ENCODE results near the gene MRPL51.
A peak's percentile ranks its signal among the peaks of the same experiment; 100 is the strongest.

The MRPL51 gene

DNA sequence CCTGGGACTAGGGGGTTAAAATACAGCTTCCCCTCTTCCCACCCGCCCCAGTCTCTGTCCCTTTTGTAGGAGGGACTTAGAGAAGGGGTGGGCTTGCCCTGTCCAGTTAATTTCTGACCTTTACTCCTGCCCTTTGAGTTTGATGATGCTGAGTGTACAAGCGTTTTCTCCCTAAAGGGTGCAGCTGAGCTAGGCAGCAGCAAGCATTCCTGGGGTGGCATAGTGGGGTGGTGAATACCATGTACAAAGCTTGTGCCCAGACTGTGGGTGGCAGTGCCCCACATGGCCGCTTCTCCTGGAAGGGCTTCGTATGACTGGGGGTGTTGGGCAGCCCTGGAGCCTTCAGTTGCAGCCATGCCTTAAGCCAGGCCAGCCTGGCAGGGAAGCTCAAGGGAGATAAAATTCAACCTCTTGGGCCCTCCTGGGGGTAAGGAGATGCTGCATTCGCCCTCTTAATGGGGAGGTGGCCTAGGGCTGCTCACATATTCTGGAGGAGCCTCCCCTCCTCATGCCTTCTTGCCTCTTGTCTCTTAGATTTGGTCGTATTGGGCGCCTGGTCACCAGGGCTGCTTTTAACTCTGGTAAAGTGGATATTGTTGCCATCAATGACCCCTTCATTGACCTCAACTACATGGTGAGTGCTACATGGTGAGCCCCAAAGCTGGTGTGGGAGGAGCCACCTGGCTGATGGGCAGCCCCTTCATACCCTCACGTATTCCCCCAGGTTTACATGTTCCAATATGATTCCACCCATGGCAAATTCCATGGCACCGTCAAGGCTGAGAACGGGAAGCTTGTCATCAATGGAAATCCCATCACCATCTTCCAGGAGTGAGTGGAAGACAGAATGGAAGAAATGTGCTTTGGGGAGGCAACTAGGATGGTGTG lies 43.1 kb upstream of the MRPL51 start:
- peak overlapping the region; percentile 98 for H3K9ac ChIP-seq (ENCODE audit: low read depth, low read length)
- peaks cover 85% of the 10 kb centered on the region for H3K4me1 ChIP-seq (ENCODE audit: insufficient read depth, low read length)
- no peak overlapping the region for H2AFZ ChIP-seq (ENCODE audit: low read depth, low read length)
- DNase-seq: no peak
- TF ChIP-seq, protein P1, sequence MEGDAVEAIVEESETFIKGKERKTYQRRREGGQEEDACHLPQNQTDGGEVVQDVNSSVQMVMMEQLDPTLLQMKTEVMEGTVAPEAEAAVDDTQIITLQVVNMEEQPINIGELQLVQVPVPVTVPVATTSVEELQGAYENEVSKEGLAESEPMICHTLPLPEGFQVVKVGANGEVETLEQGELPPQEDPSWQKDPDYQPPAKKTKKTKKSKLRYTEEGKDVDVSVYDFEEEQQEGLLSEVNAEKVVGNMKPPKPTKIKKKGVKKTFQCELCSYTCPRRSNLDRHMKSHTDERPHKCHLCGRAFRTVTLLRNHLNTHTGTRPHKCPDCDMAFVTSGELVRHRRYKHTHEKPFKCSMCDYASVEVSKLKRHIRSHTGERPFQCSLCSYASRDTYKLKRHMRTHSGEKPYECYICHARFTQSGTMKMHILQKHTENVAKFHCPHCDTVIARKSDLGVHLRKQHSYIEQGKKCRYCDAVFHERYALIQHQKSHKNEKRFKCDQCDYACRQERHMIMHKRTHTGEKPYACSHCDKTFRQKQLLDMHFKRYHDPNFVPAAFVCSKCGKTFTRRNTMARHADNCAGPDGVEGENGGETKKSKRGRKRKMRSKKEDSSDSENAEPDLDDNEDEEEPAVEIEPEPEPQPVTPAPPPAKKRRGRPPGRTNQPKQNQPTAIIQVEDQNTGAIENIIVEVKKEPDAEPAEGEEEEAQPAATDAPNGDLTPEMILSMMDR (IDR thresholded peaks at IDR 0.05; ENCODE audit: borderline replicate concordance, extremely low read depth, low read length, poor library complexity, severe bottlenecking): peak; percentile 5
- TF ChIP-seq EZH2 (IDR thresholded peaks at IDR 0.05; ENCODE audit: borderline replicate concordance, low read depth, low read length, severe bottlenecking): no peak
- peaks cover 56% of the 10 kb centered on the region for H4K20me1 ChIP-seq (ENCODE audit: insufficient read depth, low read length)
- peak overlapping the region; percentile 99 for H3K27ac ChIP-seq (ENCODE audit: low read length)
- peak overlapping the region; percentile 51 to 92 for H3K4me3 ChIP-seq (ENCODE audit: low read depth in 1 of 2, low read length in 2 of 2)
- peaks cover 65% of the 10 kb centered on the region for H3K36me3 ChIP-seq (ENCODE audit: insufficient read depth, low read length)
- H3K27me3 ChIP-seq (ENCODE audit: insufficient read depth, low read length, poor library complexity): no peaks in the 10 kb centered on the region
- H3K9me3 ChIP-seq (ENCODE audit: insufficient read depth, low read length, severe bottlenecking): no peaks in the 10 kb centered on the region
- no peak for ATAC-seq (ENCODE audit: insufficient read depth, low read depth)
- peak overlapping the region; percentile 94 for H3K4me2 ChIP-seq (ENCODE audit: insufficient read depth, low read length)
- H3K79me2 ChIP-seq (ENCODE audit: insufficient read depth, low read length): peaks cover 63% of the 10 kb centered on the region

DNA sequence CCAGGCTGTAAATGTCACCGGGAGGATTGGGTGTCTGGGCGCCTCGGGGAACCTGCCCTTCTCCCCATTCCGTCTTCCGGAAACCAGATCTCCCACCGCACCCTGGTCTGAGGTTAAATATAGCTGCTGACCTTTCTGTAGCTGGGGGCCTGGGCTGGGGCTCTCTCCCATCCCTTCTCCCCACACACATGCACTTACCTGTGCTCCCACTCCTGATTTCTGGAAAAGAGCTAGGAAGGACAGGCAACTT lies 42.6 kb upstream of the MRPL51 start:
- peak overlapping the region; percentile 94 for H3K4me2 ChIP-seq (ENCODE audit: insufficient read depth, low read length)
- H3K36me3 ChIP-seq (ENCODE audit: insufficient read depth, low read length): peaks cover 69% of the 10 kb centered on the region
- H3K4me3 ChIP-seq (ENCODE audit: low read depth in 1 of 2, low read length in 2 of 2): peak overlapping the region; percentile 51 to 92
- H3K9ac ChIP-seq (ENCODE audit: low read depth, low read length): peak overlapping the region; percentile 98
- no peaks in the 10 kb centered on the region for H3K27me3 ChIP-seq (ENCODE audit: insufficient read depth, low read length, poor library complexity)
- no peak overlapping the region for H2AFZ ChIP-seq (ENCODE audit: low read depth, low read length)
- DNase-seq (no peak), ATAC-seq (ENCODE audit: insufficient read depth, low read depth) (no peak)
- peaks cover 63% of the 10 kb centered on the region for H3K79me2 ChIP-seq (ENCODE audit: insufficient read depth, low read length)
- peak overlapping the region; percentile 99 for H3K27ac ChIP-seq (ENCODE audit: low read length)
- H3K9me3 ChIP-seq (ENCODE audit: insufficient read depth, low read length, severe bottlenecking): no peaks in the 10 kb centered on the region
- TF ChIP-seq EZH2 (IDR thresholded peaks at IDR 0.05; ENCODE audit: borderline replicate concordance, low read depth, low read length, severe bottlenecking): no peak
- TF ChIP-seq, protein P1 (IDR thresholded peaks at IDR 0.05; ENCODE audit: borderline replicate concordance, extremely low read depth, low read length, poor library complexity, severe bottlenecking): no peak
- peaks cover 55% of the 10 kb centered on the region for H4K20me1 ChIP-seq (ENCODE audit: insufficient read depth, low read length)
- peaks cover 85% of the 10 kb centered on the region for H3K4me1 ChIP-seq (ENCODE audit: insufficient read depth, low read length)

DNA sequence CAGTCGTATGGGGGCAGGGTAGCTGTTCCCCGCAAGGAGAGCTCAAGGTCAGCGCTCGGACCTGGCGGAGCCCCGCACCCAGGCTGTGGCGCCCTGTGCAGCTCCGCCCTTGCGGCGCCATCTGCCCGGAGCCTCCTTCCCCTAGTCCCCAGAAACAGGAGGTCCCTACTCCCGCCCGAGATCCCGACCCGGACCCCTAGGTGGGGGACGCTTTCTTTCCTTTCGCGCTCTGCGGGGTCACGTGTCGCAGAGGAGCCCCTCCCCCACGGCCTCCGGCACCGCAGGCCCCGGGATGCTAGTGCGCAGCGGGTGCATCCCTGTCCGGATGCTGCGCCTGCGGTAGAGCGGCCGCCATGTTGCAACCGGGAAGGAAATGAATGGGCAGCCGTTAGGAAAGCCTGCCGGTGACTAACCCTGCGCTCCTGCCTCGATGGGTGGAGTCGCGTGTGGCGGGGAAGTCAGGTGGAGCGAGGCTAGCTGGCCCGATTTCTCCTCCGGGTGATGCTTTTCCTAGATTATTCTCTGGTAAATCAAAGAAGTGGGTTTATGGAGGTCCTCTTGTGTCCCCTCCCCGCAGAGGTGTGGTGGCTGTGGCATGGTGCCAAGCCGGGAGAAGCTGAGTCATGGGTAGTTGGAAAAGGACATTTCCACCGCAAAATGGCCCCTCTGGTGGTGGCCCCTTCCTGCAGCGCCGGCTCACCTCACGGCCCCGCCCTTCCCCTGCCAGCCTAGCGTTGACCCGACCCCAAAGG lies 42.1 kb upstream of the MRPL51 start:
- Histone ChIP-seq H3K4me1 (ENCODE audit: insufficient read depth, low read length) (peaks cover 81% of the 10 kb centered on the region), H4K20me1 (ENCODE audit: insufficient read depth, low read length) (peaks cover 53% of the 10 kb centered on the region), H3K36me3 (ENCODE audit: insufficient read depth, low read length) (peaks cover 74% of the 10 kb centered on the region), H3K4me3 (ENCODE audit: low read depth in 1 of 2, low read length in 2 of 2) (peak overlapping the region; percentile 51 to 92), H3K79me2 (ENCODE audit: insufficient read depth, low read length) (peaks cover 63% of the 10 kb centered on the region), H3K27ac (ENCODE audit: low read length) (peak overlapping the region; percentile 99), H3K9ac (ENCODE audit: low read depth, low read length) (peak overlapping the region; percentile 98), H3K27me3 (ENCODE audit: insufficient read depth, low read length, poor library complexity) (no peaks in the 10 kb centered on the region), H3K9me3 (ENCODE audit: insufficient read depth, low read length, severe bottlenecking) (no peaks in the 10 kb centered on the region), H3K4me2 (ENCODE audit: insufficient read depth, low read length) (peak overlapping the region; percentile 94), H2AFZ (ENCODE audit: low read depth, low read length) (peak overlapping the region; percentile 35; the same call in 1 of the 2 replicates)
- DNase-seq: peak; percentile 90
- TF ChIP-seq EZH2 (IDR thresholded peaks at IDR 0.05; ENCODE audit: borderline replicate concordance, low read depth, low read length, severe bottlenecking): no peak
- TF ChIP-seq, protein P1 (IDR thresholded peaks at IDR 0.05; ENCODE audit: borderline replicate concordance, extremely low read depth, low read length, poor library complexity, severe bottlenecking): peak; percentile 36
- ATAC-seq (ENCODE audit: insufficient read depth, low read depth): peak; percentile 38

All from DND-41 (cell line).